ENCODE measurements around the gene OTOF. TPM values are rescaled to one million over a fixed set of nuclear protein-coding genes. Genes with fewer than 3 reads are reported as not detected.

OTOF gene
- total RNA-seq, 1 donor from 2014 or later: 8.1 TPM

GRCh38 chr2:26500406-26500805 lies 22.5 kb upstream of the OTOF start:
- no peak for DNase-seq (ENCODE audit: low read depth in 2 of 2)

- peak; percentile 9 to 74 for DNase-seq (ENCODE audit: low read depth in 2 of 2)
These were observed 17.9 kb upstream of the OTOF start for GRCh38 chr2:26495705-26496297.

- DNase-seq (ENCODE audit: low read depth in 2 of 2): no peak
These were observed 17.0 kb upstream of the OTOF start for GRCh38 chr2:26494891-26495290.

- DNase-seq (ENCODE audit: low read depth in 2 of 2): no peak
These were observed 16.3 kb upstream of the OTOF start for GRCh38 chr2:26494199-26494598.

- no peak for DNase-seq (ENCODE audit: low read depth in 2 of 2)
These were observed 15.6 kb upstream of the OTOF start for GRCh38 chr2:26493566-26493965.

GRCh38 chr2:26492749-26493515 lies 15.0 kb upstream of the OTOF start:
- peak in 1 of 2 donors; percentile 13 for DNase-seq (ENCODE audit: low read depth in 2 of 2)

- DNase-seq (ENCODE audit: low read depth in 2 of 2): peak; percentile 50 to 80
These were observed 13.7 kb upstream of the OTOF start for GRCh38 chr2:26491563-26492167.

- DNase-seq (ENCODE audit: low read depth in 2 of 2): no peak
These were observed 11.4 kb upstream of the OTOF start for GRCh38 chr2:26489213-26489850.

- no peak for DNase-seq (ENCODE audit: low read depth in 2 of 2)
These were observed 10.7 kb upstream of the OTOF start for GRCh38 chr2:26488463-26489212.

GRCh38 chr2:26487192-26487591 lies 9.3 kb upstream of the OTOF start:
- DNase-seq (ENCODE audit: low read depth in 2 of 2): no peak

GRCh38 chr2:26486789-26487188 lies 8.9 kb upstream of the OTOF start:
- DNase-seq (ENCODE audit: low read depth in 2 of 2): no peak

- DNase-seq (ENCODE audit: low read depth in 2 of 2): no peak
These were observed 7.9 kb upstream of the OTOF start for GRCh38 chr2:26485725-26486418.

GRCh38 chr2:26485099-26485498 lies 7.2 kb upstream of the OTOF start:
- DNase-seq (ENCODE audit: low read depth in 2 of 2): no peak

- no peak for DNase-seq (ENCODE audit: low read depth in 2 of 2)
These were observed 6.7 kb upstream of the OTOF start for GRCh38 chr2:26484579-26484978.

- DNase-seq (ENCODE audit: low read depth in 2 of 2): no peak
These were observed 6.1 kb upstream of the OTOF start for GRCh38 chr2:26483957-26484565.

- no peak for DNase-seq (ENCODE audit: low read depth in 2 of 2)
These were observed 5.6 kb upstream of the OTOF start for GRCh38 chr2:26483516-26483915.

- no peak for DNase-seq (ENCODE audit: low read depth in 2 of 2)
These were observed 5.1 kb upstream of the OTOF start for GRCh38 chr2:26483027-26483326.

GRCh38 chr2:26482211-26483026 lies 4.5 kb upstream of the OTOF start:
- no peak for DNase-seq (ENCODE audit: low read depth in 2 of 2)

- DNase-seq (ENCODE audit: low read depth in 2 of 2): no peak
These were observed 3.8 kb upstream of the OTOF start for GRCh38 chr2:26481706-26482105.

All from lung microvascular endothelial cell (primary cell).